Fibroblast of skin of left quadriceps (primary cell): ENCODE data around the gene FADS6.
A peak's percentile ranks its signal among the peaks of the same experiment; 100 is the strongest.
"Not testable (repeated sequence)": the region's sequence is repeated elsewhere in the genome, so short reads cannot be mapped to it uniquely, and the experiment has no call there.

ENCODE experiments used
- DNase-seq, 2 experiments: peaks; one replicate each; pipeline ENCODE4 v3.0.0-alpha.2; 2013; ENCODE audit warnings: low read depth in 2 of 2

The FADS6 gene

GRCh38 chr17:74888469-74888868 lies 5.0 kb downstream of the FADS6 start:
- no peak for DNase-seq

- DNase-seq: no peak
Observed at GRCh38 chr17:74883241-74883745, 10.1 kb downstream of the FADS6 start.

GRCh38 chr17:74882517-74883240 lies 10.8 kb downstream of the FADS6 start:
- DNase-seq: no peak

GRCh38 chr17:74881073-74881472 lies 12.4 kb downstream of the FADS6 start:
- no peak for DNase-seq

GRCh38 chr17:74879308-74879707 lies 14.1 kb downstream of the FADS6 start:
- DNase-seq: no peak

GRCh38 chr17:74878658-74879057 lies 14.8 kb downstream of the FADS6 start:
- no peak for DNase-seq

GRCh38 chr17:74877592-74878548 lies 15.6 kb downstream of the FADS6 start:
- DNase-seq: no peak

- DNase-seq: no peak
Observed at GRCh38 chr17:74875977-74876593, 17.3 kb downstream of the FADS6 start.

GRCh38 chr17:74875155-74875976 lies 18.1 kb downstream of the FADS6 start:
- no peak for DNase-seq

GRCh38 chr17:74874615-74875037 lies 18.8 kb downstream of the FADS6 start:
- DNase-seq: no peak

GRCh38 chr17:74873874-74874614 lies 19.4 kb downstream of the FADS6 start:
- DNase-seq: no peak

GRCh38 chr17:74873037-74873873 lies 20.2 kb downstream of the FADS6 start:
- peak; percentile 100 for DNase-seq

- no peak for DNase-seq
Observed at GRCh38 chr17:74872313-74873036, 21.0 kb downstream of the FADS6 start, which contains the start of gene FDXR. Gene FDXR (minus strand): TSS chr17:74872994. CDS start chr17:74872944, 50 bp downstream.

GRCh38 chr17:74871356-74872076 lies 21.9 kb downstream of the FADS6 start:
- no peak for DNase-seq

GRCh38 chr17:74870512-74870911 lies 22.9 kb downstream of the FADS6 start:
- DNase-seq: peak; percentile 50 to 53

GRCh38 chr17:74870028-74870427 lies 23.4 kb downstream of the FADS6 start:
- not testable (repeated sequence) for DNase-seq

- no peak for DNase-seq
Observed at GRCh38 chr17:74868908-74869255, 24.6 kb downstream of the FADS6 start.

GRCh38 chr17:74868251-74868907 lies 25.1 kb downstream of the FADS6 start:
- no peak for DNase-seq
